HG03432 (cell line): ENCODE measurements around the gene OR8G1.
"Not testable (repeated sequence)": the region's sequence is repeated elsewhere in the genome, so short reads cannot be mapped to it uniquely, and the experiment has no call there.

ENCODE experiments used
- ATAC-seq: cut with Tn5 transposase; IDR thresholded peaks from one replicate; pipeline ENCODE4 v1.9.1; 2021; ENCODE audit warnings: mild to moderate bottlenecking, moderate library complexity; ENCODE audit not compliant: unreplicated experiment

OR8G1 gene

DNA sequence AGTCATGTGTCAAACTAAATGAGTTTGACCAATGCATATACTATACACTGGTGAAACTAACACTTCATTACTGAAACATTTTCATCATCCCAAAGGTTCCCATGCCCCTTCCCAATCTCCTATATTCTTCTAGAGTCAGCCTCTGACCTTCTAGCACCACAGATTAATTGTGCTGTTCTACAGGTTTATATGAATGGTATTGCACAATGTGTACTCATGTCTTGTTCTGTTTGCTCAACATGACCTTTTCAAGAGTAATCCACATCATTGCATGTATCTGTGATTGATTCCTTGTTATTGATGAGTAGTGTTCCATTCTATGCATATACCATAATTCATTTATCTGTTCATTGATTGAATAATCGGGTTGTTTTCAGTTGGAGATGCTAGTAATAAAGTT, 7.5 kb upstream of the OR8G1 start:
- no peak for ATAC-seq

DNA sequence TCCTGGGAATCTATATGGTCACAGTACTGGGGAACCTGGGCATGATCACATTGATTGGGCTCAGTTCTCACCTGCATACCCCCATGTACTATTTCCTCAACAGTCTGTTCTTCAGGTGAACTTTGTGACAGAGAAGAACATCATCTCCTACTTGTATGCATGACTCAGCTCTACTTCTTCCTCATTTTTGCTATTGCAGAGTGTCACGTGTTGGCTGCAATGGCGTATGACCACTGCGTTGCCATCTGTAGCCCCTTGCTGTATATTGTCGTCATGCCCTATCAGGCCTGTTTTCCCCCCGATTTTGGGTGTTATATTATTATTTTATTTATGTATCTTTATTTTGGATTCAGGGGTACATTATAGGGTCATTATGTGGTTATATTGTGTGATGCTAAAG, 2.4 kb upstream of the OR8G1 start:
- no peak for ATAC-seq

DNA sequence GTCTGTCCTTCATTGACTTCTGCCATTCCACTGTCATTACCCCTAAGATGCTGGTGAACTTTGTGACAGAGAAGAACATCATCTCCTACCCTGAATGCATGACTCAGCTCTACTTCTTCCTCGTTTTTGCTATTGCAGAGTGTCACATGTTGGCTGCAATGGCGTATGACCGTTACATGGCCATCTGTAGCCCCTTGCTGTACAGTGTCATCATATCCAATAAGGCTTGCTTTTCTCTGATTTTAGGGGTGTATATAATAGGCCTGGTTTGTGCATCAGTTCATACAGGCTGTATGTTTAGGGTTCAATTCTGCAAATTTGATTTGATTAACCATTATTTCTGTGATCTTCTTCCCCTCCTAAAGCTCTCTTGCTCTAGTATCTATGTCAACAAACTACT, 9.0 kb downstream of the OR8G1 start:
- ATAC-seq: not testable (repeated sequence)

DNA sequence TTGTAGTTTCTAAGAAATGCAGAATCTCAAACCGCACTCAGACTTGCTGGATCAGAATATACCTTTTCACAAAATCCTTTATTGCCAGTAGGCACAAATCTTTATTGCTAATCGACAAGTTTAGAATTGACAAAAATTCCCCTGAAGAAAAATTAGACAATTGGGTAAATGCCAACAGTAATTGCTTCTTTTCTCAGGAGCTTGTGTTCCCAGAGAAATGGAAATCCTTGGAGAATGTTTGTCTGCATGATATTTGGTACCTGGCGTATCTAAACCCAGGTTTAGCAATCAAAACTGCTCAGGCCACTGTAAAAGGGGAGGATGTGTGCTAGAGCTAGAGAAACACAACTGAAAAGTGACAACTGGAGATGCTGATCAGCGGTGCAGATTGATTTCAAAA, 15.2 kb downstream of the OR8G1 start, which contains the start of gene OR8G5:
TSS of gene OR8G5 (plus strand) at position 301 of the 400 bp plus-strand sequence. CDS start 8,556 bp downstream, outside the sequence.
- no peak for ATAC-seq

DNA sequence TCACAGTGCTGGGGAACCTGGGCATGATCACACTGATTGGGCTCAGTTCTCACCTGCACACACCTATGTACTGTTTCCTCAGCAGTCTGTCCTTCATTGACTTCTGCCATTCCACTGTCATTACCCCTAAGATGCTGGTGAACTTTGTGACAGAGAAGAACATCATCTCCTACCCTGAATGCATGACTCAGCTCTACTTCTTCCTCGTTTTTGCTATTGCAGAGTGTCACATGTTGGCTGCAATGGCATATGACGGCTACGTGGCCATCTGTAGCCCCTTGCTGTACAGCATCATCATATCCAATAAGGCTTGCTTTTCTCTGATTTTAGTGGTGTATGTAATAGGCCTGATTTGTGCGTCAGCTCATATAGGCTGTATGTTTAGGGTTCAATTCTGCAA, 24.1 kb downstream of the OR8G1 start:
- not testable (repeated sequence) for ATAC-seq

DNA sequence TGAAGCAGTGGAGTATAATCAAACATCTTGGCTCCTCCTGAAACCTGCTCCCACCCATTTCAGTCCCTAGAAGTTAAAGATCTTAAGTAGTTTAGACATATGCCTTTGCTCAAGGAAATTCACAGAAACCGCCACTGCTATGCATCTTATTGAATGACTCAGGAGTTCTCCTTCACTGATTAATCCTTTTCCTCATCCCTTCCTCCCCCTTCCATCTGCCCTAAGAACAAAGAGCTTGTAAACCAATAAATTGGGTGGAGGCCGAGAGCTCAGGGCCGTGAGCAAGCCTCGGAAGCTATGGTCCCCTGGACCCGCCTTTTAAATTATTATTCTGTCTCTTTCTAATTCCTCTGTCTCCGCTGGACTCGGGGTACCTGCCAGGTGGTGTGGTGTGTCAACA, 30.0 kb downstream of the OR8G1 start:
- not testable (repeated sequence) for ATAC-seq

DNA sequence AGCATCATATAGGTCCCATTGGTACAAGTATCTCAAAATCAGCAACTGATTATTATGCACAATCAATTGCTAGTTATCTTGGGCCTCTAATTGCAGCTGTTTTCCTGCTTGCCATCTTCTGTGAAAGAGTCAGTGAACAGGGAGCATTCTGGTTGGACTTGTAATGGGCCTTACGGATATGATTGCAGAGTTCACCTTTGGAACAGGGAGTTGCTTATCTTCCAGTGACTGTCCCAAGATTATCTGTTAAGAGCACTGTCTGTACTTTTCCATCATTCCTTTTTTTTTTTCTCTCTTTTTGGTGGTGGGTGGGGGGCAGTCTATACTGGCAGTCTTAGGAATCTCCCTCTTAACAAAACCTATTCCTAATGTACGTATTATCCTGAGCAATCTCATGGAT, 33.1 kb downstream of the OR8G1 start:
- ATAC-seq: no peak

DNA sequence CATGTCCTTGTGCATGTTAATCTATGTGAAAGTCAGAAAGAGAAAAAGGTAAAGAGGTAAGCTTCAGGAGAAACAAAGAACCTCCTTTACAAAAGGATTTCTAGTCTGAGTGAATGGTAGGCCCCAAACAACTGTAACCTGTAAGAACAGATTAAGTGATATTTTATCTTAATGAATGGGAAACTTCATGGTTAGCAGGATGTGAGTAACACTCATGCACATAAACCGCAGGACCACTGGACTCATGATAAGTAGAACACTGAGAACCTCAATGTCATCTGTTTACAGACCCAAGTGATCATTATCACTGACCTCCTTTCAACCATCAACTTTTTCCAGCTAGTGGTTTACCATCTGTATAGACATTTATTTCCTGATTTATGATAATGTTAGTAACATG, 35.2 kb downstream of the OR8G1 start:
- ATAC-seq: no peak

DNA sequence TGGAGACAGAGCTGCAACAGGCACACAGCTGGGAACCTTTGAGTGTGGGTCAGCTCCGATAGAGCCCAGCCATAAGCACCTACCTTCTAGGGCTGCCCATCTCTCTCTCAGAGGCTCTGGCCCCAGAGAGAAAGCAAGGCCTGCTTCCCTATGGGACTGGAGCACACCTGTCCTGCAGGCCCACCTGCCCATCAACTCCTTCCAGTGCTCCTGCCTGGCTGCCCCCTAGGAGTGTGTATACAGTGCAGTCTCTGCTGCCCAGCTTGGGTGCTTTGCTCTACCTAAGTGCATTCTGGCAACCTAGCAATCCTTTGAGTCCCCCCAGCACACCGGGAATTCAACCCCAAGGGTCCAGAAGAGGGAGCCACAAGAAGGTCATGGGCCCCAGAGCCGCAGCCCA, 36.3 kb downstream of the OR8G1 start:
- ATAC-seq: no peak

DNA sequence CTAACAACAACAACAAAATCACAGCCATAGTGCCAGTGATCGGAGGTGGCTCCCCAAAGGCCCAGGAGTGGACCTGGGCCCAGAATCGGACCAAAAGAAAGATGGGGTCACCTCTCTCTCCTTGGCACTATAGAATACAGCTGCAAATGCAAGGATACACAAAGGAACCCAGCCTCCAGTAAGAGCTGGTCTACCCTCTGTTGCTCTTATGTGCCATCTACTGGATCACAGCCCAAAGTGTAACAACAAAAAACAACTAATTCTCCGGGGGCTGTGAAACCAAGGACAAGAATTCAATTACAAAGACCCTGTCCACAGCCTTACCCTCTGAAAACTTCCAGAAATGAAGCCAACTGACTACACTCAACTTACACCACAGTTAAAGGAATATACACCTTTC, 36.9 kb downstream of the OR8G1 start:
- ATAC-seq: no peak

DNA sequence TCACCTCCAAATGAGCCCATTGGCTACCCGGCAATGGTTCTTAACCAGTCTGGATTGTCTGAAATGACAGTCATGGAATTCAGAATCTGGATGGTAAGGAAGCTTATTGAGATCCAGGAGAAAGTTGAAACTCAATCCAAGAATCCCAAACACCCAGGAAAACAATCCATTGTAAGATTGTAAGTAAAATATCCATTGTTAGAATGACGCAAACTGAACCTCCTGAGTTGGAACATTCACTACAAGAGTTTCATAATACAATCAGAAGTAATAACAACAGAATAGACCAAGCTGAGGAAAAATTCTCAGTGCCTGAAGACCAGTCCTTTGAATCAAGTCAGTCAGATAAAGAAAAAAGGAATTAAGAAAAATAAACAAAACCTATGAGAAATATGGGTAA, 37.4 kb downstream of the OR8G1 start:
- ATAC-seq: no peak

DNA sequence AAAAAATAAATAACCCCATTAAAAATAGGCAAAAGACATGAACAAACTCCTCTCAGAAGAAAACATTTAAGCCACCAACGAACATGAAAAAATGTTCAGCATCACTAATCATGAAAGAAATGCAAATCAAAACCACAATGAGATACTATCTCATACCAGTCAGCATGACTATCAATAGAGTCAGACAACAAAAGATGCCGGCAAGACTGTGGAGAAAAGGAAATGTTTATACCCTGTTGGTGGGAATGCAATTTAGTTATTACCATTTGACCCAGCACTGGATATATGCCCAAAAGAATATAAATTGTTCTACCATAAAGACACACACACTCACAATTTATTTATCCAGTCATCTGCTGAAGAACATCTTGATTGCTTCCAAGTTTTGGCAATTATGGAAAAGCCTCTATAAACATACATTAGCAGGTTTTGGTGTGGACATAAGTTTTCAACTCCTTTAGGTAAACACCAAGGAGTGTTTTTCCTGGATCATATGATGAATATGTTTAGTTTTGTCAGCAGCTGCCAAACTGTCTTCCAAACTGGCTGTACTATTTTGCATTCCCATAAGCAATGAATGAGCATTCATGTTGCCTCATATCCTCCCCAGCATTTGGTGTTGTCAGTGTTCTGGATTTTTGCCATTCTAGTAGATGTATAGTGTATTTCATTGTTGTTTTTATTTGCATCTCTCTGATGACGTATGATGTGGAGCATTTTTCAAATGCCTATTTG, 44.9 kb downstream of the OR8G1 start:
- ATAC-seq: no peak

DNA sequence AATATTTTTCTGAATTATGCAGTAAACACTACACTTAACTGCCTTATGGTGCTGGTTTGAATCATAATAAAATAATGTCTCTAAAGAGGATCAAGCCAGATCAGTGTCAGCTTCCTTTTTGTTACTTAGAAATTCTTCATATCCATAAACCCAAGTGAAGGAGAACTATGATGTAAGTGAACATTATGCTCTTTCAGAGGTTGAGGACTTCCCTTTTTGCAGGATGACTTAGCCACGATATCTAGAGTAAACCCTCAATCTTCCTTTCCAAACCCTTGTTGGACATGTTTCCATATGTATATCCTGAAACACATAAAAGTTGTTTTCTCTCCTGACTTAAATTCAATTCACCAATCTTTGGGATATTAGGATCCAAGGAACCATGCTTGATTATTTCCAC, 53.8 kb downstream of the OR8G1 start:
- ATAC-seq: no peak

DNA sequence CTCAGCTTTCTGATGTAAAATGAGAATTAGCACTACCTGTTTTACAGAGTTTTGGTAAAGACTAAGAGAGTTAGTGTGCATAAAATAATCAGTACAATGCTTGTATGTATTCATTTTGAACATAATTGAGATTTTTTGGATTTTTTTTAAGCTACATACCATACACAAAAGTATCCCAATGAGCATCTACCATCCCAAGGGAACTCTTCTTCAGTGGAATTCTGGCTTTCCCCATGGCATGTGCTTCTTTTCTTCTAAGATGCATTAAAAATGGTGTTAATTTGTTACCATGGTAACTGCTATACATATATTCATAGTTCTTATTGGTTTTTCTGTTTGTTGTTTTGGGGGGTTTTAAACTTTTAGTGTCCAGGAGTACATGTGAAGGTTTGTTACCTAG, 55.1 kb downstream of the OR8G1 start:
- no peak for ATAC-seq

DNA sequence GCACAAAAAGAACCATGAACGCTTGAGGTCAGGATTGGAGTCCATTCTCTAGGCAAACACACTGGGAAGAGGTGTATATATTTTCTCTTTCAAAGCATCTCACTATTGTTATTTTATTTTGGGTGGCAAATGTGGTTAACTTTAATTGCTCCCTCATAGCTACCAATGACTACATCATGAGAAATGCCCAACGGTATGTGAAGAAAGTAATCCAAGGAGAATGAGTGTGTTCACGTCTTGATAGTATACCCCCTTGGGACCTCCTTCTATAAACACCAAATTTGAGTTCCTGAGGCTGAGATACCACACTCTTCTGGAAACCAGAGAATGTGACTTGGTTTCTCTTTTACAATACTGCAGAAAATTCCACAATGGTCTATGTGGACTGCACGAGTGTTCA, 57.0 kb downstream of the OR8G1 start:
- ATAC-seq: no peak

DNA sequence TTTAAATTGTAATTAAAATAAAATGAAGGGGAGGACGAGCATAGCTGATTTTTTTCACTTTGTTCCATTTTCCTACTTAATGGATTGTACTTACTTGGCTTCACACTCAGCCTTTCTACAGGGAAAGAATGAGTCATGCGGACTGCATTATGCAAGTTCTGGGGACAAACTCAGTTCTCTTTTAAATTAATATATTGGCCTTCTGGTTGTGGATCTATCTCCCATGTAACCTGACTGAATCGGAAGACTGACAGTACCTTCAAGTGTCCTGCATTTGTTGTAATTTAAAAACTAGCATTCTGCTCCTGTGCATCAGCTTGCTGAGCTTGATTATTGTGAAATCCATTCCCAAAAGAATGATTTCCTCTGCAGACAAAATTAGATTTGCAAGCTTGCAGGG, 60.7 kb downstream of the OR8G1 start:
- no peak for ATAC-seq

DNA sequence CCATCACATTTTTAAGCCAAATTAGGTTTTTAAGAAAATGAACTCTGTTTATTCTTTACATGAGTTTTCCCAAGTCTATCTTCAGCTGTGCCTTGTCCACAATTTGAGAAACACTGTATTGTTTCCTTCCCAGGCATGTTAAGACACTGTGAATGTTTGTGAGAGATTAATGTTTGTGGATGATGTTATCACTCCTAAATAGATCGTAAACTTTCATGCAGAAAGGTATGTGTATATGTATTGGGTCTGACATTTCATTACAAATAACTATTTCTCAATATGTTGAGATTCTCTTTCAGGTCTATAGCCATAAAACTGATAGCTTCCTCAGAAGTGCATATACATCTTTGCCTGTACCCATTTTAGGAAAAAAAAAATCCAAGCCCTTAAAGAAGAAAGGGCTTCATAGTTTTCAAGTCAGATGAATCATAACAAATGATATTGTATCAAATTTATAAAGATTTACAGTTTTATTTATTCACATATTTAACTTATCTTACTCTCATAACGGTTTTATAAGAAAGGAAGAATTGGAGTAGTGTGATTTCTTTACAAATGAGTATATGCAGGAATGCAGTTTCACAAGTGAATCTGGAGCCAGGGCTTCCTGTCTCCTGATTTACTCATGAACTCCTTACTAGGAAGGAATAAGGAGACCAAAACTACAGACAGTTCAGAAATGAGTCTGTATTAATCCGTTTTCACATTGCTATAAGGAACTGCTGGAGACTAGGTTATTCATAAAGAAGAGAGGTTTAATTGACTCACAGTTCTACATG, 61.6 kb downstream of the OR8G1 start:
- ATAC-seq: no peak
